Kidney (tissue), 22 donors: ENCODE results near the gene SEH1L. TPM values are rescaled to one million over a fixed set of nuclear protein-coding genes. Genes with fewer than 3 reads are reported as not detected.
"Not testable (repeated sequence)": the region's sequence is repeated elsewhere in the genome, so short reads cannot be mapped to it uniquely, and the experiment has no call there.

Source experiments
- DNase-seq, 5 donors: peaks; one replicate each; pipeline ENCODE4 v3.0.0-alpha.2; 2013 to 2020
- FAIRE-seq: peaks from 2 replicates; lab custom pipeline; 2012; peaks lifted over from hg19 to GRCh38; lab: Jason Lieb, UNC
- H3K27ac ChIP-seq, 2 donors: one replicate each; pipeline ENCODE4 v1.7.0; 2013; ENCODE audit warnings: low read depth in 2 of 2, low read length in 2 of 2, inconsistent platforms in 1 of 2
- H3K27me3 ChIP-seq: one replicate; pipeline ENCODE4 v1.7.1; 2013; ENCODE audit warnings: low read length, inconsistent platforms; ENCODE audit not compliant: control insufficient read depth, insufficient read depth
- H3K36me3 ChIP-seq, 3 donors: one replicate each; pipeline versions ENCODE4 v1.7.0 to v1.7.1; 2013; ENCODE audit warnings: low read length in 3 of 3, control low read depth in 1 of 3, inconsistent platforms in 1 of 3; ENCODE audit not compliant: insufficient read depth in 3 of 3, control insufficient read depth in 2 of 3
- H3K4me1 ChIP-seq, 3 donors: one replicate each; pipeline versions ENCODE4 v1.7.0 to v1.7.1; 2013; ENCODE audit warnings: low read length in 3 of 3, inconsistent platforms in 1 of 3, low read depth in 1 of 3; ENCODE audit not compliant: control insufficient read depth in 2 of 3, insufficient read depth in 2 of 3
- H3K4me3 ChIP-seq, 3 donors: one replicate each; pipeline versions ENCODE4 v1.7.0 to v1.8.1; 2013; ENCODE audit warnings: low read length in 3 of 3, control low read depth in 1 of 3, inconsistent platforms in 1 of 3
- H3K9ac ChIP-seq, 3 donors: one replicate each; pipeline versions ENCODE4 v1.7.0 to v1.7.1; 2013; ENCODE audit warnings: low read length in 3 of 3, control low read depth in 1 of 3, inconsistent platforms in 1 of 3
- H3K9me3 ChIP-seq, 3 donors: one replicate each; pipeline versions ENCODE4 v1.7.0 to v1.7.1; 2013; ENCODE audit warnings: low read length in 3 of 3, control low read depth in 1 of 3, inconsistent platforms in 1 of 3; ENCODE audit not compliant: control insufficient read depth in 2 of 3, insufficient read depth in 1 of 3
- CTCF ChIP-seq: IDR thresholded peaks from 3 replicates; pipeline ENCODE4 v1.5.1; 2012; ENCODE audit warnings: mild to moderate bottlenecking, moderate library complexity, borderline replicate concordance; ENCODE audit not compliant: insufficient read depth; ENCODE audit errors: extremely low read depth
- intact Hi-C: fragments of 100-400 bp; cut with DNase I; formaldehyde crosslinking; loops from one replicate; pipeline ENCODE4 v1.11.1; 2022
- long read RNA-seq, 10 donors: library from polyadenylated mRNA in 1 of 10; unstranded in 1 of 10; transcript quantifications; one replicate each; pipeline ENCODE4 v2.0.0 and lab custom pipeline, GENCODE V29; 2021 to 2026
- polyA plus RNA-seq: library from polyadenylated mRNA; stranded (reverse); fragments of 350-450 nt; fragmentation: Illumina TruSeq; extraction: RNeasy Lipid Tissue Mini Kit (QIAGEN cat#74804); gene quantifications from one replicate; pipeline ENCODE4 v1.2.3, GENCODE V29; 2014; ENCODE audit warnings: low read depth, low replicate concordance; ENCODE audit not compliant: insufficient read depth
- total RNA-seq: library from RNA; stranded (reverse); fragmentation: NEBNext Ultra II Directional; extraction: Animal tissue kit (Norgen Biotek cat#: 25700); gene quantifications from one replicate; pipeline ENCODE4 v1.2.1, GENCODE V29; 2021
- donor health status: control.
- donor health status: control.
- donor health status: control.
- donor health status: control.
- donor health status: control.
- donor health status: DM: yes; HTN: yes; CAD: no.
- donor health status: Normal renal cell carcinoma (clear cell type).

SEH1L gene, protein sequence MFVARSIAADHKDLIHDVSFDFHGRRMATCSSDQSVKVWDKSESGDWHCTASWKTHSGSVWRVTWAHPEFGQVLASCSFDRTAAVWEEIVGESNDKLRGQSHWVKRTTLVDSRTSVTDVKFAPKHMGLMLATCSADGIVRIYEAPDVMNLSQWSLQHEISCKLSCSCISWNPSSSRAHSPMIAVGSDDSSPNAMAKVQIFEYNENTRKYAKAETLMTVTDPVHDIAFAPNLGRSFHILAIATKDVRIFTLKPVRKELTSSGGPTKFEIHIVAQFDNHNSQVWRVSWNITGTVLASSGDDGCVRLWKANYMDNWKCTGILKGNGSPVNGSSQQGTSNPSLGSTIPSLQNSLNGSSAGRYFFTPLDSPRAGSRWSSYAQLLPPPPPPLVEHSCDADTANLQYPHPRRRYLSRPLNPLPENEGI
- total RNA-seq = 43.3 TPM
- 15.8 TPM for polyA plus RNA-seq
- long read RNA-seq, donor 1, transcript SEH1L-201 (9 exons, 3,494 nt) = major isoform, 5 of 5 reads
- long read RNA-seq, donor 1, partial matches to known transcripts = 0 of 5 reads
- long read RNA-seq, donor 1, other reads (novel, unspliced or antisense) = 0 of 5 reads
- long read RNA-seq, donor 2, partial matches to known transcripts = 0 of 4 reads
- long read RNA-seq, donor 2, other reads (novel, unspliced or antisense) = 0 of 4 reads
- long read RNA-seq, donor 3, partial matches to known transcripts = 0 of 3 reads
- long read RNA-seq, donor 3, other reads (novel, unspliced or antisense) = 0 of 3 reads
- long read RNA-seq, donor 4, partial matches to known transcripts = 0 of 4 reads
- long read RNA-seq, donor 4, other reads (novel, unspliced or antisense) = 0 of 4 reads
- long read RNA-seq, donor 5 = 0 reads
- long read RNA-seq, donor 6, transcript SEH1L-201 (9 exons, 3,494 nt) = major isoform, 7 of 7 reads
- long read RNA-seq, donor 6, partial matches to known transcripts = 0 of 7 reads
- long read RNA-seq, donor 6, other reads (novel, unspliced or antisense) = 0 of 7 reads
- long read RNA-seq, donor 7, transcript SEH1L-201 (9 exons, 3,494 nt) = major isoform, 37 of 51 reads
- long read RNA-seq, donor 7, partial matches to known transcripts = 7 of 51 reads
- long read RNA-seq, donor 7, other reads (novel, unspliced or antisense) = 7 of 51 reads
- long read RNA-seq, donor 8, full-length matches to known transcripts = 8 of 8 reads
- long read RNA-seq, donor 8, partial matches to known transcripts = 0 of 8 reads
- long read RNA-seq, donor 8, other reads (novel, unspliced or antisense) = 0 of 8 reads
- long read RNA-seq, donor 9, partial matches to known transcripts = 0 of 3 reads
- long read RNA-seq, donor 9, other reads (novel, unspliced or antisense) = 0 of 3 reads
- long read RNA-seq, donor 10, full-length matches to known transcripts = 6 of 6 reads
- long read RNA-seq, donor 10, partial matches to known transcripts = 0 of 6 reads
- long read RNA-seq, donor 10, other reads (novel, unspliced or antisense) = 0 of 6 reads

- intact Hi-C loops = no loop called here
- Histone ChIP-seq H3K4me3 (peak within 1 kb of the TSS; percentile 90 to 99 (median 93)), H3K9me3 (no peaks in the 10 kb centered on the region), H3K36me3 (no peaks in the 10 kb centered on the region), H3K27ac (peak within 1 kb of the TSS; percentile 99), H3K4me1 (peaks cover 3 to 11% (median 3%) of the 10 kb centered on the region in 3 donors), H3K27me3 (no peaks in the 10 kb centered on the region), H3K9ac (peak within 1 kb of the TSS; percentile 84 to 97 (median 85))
- FAIRE-seq = no peak
- TF ChIP-seq CTCF = no peak
- DNase-seq = peak; percentile 99 to 100 (median 99)
These were observed at the start of gene SEH1L for GRCh38 chr18:12947285-12948049. Gene SEH1L (plus strand): TSS chr18:12948011. CDS start chr18:12948122, 111 bp downstream.

- H3K27me3 ChIP-seq, FAIRE-seq, H3K36me3 ChIP-seq, H3K4me1 ChIP-seq, intact Hi-C loops, H3K9ac ChIP-seq, H3K4me3 ChIP-seq, H3K9me3 ChIP-seq, DNase-seq, H3K27ac ChIP-seq: not testable (repeated sequence)
These were observed 46.6 kb upstream of the SEH1L start for GRCh38 chr18:12901208-12901607.

- H3K4me1 ChIP-seq = peaks cover 0 to 5% (median 0%) of the 10 kb centered on the region in 3 donors
- H3K27me3 ChIP-seq = no peaks in the 10 kb centered on the region
- no peak overlapping the region for H3K9ac ChIP-seq
- no peak overlapping the region for H3K27ac ChIP-seq
- intact Hi-C loops = no loop called here
- H3K36me3 ChIP-seq = no peaks in the 10 kb centered on the region
- no peak overlapping the region for H3K4me3 ChIP-seq
- H3K9me3 ChIP-seq = no peaks in the 10 kb centered on the region
- DNase-seq = peak in 4 of 5 donors; percentile 63 to 85 (median 72)
- no peak for TF ChIP-seq CTCF
- no peak for FAIRE-seq
These were observed 43.7 kb upstream of the SEH1L start for GRCh38 chr18:12904012-12904516.
